GM18870 (cell line): Measurements from ENCODE around the gene TMEM109.
A peak's percentile ranks its signal among the peaks of the same experiment; 100 is the strongest.

ENCODE experiments used
- ATAC-seq: cut with Tn5 transposase; IDR thresholded peaks from one replicate; pipeline ENCODE4 v1.9.1; 2021; ENCODE audit warnings: moderate library complexity; ENCODE audit not compliant: unreplicated experiment

TMEM109 gene

DNA sequence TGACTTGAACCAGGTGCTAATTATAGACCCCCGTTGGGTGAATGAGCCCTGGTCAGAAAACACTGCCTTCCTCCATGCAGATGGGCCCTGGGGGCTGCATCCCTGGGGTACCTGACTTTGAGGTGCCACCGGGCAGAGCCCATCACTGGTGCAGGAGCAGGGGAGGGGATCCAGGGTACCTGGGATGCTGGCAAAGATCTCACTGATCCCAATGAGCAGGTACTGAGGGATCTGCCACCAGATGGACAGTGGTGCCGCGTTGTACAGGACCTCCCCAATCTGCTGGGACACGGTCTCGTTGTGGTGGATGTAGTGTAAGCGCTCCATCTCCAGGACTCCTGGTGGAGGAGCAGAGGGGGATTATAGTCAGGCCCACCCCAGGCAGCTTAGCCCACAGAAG, 25.3 kb downstream of the TMEM109 start:
- no peak for ATAC-seq

DNA sequence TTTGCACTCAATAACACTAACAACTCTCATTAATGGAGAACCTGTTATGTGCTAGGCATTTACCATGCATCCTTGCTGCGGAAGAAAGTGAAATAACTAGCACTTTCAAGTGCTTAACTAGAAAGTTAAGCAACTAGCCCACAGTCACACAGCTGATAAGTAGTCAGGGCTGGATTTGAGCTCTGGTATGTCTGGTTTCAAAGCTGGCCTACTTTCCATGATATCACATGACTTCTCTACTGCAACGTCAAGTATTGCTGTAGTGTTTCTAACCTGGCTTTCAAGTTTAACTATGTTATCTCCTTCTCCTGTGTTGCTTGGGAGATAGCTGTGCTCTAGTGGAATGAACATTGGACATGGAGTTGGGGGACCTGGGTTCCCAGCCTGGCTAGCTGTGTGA, 25.9 kb downstream of the TMEM109 start:
- no peak for ATAC-seq

DNA sequence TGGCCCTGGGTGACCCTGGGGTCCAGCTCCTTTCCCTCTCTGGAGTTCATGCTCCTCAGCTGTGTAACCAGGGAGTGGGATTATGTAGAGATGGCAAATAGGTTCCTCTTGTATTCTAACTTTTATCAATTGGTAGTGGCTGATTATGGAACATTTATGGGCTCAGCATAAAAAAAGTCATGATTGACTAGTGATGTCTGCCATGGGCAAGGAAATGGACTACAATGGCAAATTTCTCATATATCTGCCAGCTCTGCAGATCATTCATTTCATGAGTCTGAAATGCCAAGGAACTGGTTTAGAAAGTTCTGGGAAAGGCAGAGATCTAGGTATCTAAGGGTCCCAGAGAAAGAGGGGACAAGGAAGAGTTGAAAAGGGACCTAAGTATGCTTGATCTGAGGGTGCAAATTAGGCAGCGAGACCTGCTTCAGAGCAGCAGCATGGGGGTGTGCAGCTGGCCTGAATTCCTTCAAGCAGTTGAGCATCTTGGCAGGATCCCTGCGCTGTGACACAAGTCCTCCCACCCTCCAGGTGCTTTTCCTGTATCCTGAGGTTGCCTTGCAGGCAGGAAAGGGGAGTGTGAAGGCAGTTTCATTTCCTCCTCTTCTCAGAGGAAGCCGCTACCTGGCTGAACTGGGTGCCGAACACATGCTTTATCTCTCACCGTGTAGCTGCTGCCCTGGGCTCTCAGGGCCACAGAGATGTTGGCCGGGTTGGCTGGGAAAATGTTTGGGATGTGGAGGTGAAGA, 27.6 kb downstream of the TMEM109 start:
- no peak for ATAC-seq

DNA sequence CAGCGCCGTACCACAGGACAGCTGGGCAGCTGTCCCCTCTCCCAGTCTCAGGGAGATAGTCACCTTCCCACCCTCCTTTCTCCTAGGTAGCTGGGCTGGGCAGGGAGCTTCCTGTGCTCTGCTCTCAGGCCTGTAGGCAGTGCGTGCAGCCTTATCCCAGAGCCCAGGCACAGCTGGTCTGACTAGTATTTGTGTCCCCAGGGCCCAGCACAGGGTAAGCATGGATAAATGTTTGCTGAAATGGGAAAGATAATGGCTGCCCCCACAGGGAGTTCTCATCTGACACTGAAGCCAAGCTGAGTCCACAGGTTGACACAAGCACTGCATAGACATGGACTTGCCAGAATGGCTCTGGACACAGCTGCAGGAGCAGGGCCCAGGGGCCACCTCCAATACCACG, 28.3 kb downstream of the TMEM109 start:
- ATAC-seq = no peak

DNA sequence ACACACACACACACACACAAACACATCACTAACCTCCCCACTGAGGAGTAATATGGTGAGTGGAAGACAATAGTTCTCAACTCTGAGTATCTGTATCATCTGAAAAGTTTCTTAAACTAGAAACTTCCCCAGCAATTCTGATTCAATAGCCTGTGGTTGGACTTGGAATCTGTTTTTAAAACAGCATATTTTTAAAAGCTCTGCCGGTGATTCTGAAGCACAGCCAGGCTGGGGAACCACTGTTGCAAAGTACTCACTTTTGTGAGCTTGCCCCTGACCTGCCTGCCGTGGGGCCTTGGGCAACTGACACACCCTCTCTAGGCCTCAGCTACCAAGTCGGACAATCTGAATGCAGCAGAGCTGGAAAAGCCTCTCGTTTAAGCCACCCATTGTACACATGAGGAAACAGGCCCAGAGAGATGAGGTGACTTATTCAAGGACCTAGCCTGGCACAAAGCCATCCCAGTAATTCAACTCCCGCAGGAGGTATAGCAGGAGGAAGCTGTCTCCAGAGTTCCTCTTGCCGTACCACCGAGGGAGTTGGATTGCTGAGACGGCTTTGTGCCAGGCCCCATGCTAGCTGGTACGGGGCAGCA, 29.1 kb downstream of the TMEM109 start:
- ATAC-seq = no peak

DNA sequence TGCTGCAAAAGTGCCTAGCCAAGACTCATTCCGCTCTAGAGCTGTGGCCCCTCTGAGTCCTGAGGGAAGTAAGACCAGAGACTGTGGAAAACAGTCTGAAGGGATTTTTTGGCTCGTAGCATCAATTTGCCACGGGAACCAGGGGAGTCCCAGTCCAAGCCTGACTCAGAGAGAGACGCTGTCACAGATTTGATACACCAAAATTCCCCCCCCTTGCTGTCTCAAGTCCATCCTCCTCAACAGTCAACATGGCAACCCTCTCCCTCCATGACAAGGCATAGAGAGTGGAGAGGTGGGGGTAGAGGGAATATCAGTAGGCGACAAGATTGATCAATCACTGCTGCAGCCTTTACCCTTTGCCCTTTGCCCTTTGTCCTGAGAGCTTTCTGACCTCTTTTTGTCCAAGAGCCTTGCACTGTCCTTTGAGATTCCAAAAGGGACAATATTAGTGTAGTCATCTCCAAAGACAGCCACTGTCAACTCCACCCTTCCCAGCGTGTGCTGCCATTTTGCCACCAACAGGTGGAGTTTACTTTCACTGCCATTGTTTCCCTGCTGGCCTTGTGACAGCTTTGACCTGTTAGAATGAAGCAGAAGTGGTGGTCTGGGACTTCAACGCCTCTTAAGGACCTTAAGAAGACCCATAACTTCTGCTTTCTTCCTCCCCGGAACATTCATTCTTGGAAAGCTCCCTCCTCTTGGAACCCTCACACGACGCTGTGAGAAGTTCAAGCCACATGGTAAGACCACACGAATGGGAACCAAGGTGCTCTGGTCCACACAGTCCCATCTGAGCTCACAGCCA, 30.7 kb downstream of the TMEM109 start:
- ATAC-seq = no peak

DNA sequence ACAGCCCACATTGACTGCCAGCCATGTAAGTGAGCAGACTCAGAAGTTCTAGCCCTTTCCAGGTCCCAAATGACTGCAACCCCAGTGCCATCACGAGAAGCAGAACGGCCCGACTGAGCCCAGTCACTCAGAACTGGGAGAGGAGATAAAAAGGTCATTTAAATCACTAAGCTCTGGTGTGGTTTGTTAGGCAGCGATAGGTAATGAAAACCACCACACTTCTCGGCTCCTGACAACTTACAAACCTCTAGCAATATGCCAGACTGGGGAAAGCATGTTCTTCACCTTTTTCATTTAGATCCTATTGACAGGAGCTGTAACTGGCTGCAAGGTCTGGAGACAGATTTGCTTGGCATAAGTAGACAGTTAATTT, 31.3 kb downstream of the TMEM109 start:
- no peak for ATAC-seq

DNA sequence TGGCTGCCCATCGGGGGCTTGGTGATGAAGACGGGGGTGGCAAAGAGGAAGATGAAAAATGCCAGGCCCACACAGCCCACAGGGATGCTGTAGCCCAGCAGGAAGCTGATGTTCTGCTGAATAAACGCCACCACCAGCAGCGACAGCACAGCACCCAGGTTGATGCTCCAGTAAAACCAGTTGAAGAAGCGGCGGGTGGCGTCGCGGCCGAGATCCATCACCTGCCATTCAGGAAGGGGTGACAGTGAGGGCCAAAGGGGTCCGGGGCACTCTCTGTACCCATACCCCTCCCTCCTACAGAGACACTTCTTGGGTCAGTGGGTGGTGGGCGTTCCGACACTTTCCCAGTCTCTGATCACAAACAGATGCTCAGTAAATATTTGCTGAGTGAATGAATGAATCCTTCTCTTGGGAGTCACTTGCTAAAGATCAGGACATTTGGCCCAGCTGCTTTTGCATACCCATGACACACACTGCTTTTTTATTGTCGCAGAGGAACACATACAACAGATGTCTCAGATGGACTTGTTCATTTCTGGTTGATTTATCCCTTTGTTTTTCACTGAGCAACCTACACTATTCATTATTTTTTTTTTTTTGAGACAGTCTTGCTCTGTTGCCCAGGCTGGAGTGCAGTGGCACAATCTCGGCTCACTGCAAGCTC, 32.8 kb downstream of the TMEM109 start:
- ATAC-seq = no peak

DNA sequence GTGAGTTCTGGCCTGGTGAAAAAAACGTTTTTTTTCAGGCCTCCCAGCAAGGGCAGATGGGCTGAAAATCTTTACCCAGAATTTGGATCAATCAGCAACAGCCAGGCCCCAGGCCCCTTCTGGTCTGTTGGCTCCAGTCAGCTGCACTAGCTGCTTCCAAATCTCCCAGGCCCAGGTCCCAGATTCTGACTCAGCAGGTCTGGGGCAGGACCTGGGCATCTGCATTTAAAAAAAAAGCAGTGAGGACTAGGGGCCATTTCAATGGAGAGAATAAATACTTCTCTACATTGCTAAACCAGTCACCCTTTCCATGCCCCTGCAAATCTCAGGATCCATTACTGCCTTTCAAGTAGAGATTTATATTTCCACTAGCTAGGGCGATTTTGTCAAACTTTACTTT, 33.7 kb downstream of the TMEM109 start:
- ATAC-seq = no peak

DNA sequence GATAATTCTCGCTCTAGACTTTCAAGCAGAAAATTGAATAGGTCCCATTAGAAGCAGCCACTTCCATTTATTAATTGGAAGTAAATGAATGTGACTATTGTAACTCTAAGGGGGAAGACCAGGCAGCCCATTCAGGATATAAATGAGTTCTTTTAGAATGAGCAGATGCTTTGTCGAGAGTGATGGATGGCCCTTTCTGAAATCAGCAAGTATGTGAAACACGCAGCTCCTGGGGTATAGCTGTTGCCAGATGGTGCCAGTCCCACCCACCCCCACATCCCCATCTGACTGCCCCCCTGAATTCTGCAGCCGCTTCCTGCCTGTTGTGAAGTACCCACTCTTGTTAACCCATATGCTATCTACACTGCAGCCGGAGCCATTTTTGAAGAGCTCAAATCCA, 34.3 kb downstream of the TMEM109 start:
- no peak for ATAC-seq

DNA sequence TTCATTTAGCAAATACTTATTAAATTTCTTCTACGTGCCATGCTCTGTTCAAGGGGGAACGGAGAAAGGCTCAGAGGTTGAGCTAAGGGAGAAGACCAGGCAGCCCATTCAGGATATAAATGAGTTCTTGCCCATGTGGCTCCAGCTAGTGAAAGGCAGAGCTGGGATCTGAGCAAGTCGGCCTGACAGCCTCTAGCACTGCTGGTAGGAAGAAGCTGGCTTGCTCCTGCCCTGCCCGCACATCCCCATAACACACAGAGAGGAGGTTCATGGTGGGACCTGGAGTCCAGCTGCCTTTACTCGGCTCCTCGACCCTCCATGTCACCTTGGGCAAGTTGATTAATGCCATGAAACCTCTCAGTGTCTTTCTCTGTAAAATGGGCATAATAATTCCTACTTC, 36.1 kb downstream of the TMEM109 start:
- no peak for ATAC-seq

DNA sequence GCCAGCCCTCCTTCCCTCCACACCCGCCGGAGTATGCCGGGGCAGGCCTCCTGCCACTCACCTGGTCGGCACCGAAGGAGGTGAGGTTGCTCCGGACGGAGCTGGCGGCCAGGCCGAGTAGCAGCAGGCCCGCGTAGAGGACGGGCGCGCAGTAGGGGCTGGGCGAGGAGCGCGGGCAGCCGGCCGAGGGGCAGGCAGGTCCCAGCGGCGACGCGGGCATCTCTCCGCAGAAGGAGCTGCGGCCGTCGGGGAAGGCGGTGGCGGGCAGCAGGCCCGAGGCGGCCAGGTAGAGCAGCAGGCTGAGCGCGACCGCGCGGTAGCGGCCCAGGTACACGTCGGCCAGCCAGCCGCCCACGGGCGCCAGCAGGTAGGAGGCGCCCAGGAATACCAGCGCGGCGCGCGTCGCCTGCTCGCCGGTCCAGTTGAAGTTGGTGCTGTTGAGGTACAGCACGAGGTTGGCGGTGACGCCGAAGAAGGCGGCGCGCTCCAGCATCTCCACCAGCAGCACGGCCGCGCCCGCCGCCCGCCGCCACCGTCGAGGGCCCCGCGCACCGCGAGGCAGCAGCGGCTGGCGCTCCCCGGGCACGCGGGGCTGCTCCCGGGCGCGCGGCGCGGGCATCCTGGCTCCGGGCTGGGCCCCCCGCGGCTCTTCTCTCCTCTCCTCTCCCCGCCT, 37.1 kb downstream of the TMEM109 start:
- no peak for ATAC-seq

DNA sequence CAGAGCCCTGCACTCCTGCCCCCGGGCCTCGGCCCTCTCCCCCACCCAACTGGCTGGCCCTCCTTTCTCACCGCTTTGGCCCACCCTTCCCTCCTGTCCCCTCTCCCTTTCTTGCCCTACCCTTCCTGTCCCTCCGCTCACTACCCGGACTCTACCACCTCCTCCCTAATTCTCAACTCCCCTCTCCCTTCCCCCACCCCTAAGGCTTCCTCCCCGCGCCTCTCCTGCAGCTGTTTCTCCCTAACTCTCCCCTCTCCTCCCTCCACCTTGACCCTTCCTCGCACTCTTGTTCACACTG, 37.6 kb downstream of the TMEM109 start:
- no peak for ATAC-seq

DNA sequence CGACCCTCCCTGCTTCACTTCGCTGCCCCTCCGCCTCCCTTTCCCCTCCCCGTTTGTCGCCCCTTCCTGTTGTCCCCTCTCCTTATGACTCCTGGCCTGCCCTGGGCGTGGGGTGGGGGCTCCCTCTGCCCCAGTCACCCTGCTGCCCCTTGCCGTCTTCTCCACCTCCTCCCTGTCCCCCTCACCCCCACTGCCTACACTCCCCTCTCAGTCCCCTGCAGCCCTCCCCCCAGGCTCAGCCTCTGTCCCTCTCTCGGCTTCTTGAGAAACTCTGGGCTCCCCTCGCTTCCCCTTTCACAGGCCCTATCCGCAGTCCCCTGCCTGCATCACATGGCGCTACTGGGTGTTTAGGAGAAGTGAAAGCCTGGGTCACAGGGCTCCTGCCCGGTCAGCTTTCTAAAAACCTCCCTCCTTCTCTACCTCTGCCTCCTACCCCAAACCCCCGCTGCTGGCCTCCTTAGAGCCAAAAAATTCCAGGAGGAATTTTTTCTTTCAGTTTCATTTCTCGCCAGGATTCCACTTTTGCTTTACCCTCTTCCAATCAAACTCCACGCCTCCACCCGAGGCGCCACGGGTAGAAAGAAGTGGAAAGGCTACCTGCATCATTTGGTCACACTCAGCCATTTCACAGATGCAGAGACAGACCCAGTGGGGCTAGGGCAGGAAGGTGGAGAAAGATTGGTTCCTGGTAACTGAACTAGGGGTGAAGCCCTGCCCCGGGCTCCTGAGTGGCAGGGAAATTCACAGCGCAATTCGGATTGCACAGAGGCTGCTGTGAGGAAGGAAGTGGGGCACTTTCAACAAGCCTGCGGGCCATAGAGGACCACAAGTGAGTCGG, 38.2 kb downstream of the TMEM109 start, which contains the start of gene SLC15A3:
SLC15A3 (minus strand) TSS at position 273 of the 838 bp plus-strand sequence. CDS start 625 bp downstream, outside the sequence.
- ATAC-seq = peak; percentile 64

DNA sequence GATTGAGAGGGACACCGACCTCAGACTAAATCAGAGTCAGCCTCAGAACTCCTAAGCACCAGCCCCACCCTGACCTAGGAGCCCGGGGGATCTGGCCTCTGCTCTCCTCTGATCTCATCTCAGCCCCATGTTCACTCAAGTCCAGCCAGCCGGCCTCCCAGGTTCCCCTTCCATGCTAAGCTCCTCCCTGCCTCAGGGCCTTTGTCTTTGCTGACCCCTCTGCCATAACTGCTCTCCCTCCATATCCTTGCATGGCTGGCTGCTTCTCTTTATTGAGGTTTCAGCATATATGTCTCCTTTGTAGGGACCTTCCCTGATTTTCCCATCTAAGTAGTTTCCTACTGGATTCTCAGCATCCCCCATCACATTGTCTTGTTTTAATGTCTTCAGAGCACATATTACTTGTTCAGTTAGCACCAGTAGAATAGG, 38.8 kb downstream of the TMEM109 start:
- no peak for ATAC-seq

DNA sequence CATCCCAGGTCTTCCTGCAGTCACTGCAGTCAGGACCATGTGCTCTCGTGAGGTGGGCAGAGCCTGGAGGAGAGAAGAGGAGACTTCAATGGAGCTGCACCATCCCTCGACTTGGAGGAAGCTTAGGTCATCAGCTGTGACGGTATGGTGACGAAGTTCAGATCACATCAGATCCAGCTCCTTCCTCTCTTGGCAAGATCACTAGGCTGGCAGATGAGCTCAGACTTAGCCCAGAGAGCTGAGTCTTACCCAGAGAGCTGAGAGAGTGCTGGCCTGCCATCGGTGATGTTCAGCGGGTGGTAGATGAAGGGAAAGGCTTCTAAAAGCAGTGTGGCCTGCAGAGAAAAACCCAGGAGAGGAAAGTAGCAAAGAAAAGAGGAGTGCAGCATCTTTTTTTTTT, 39.8 kb downstream of the TMEM109 start:
- ATAC-seq = no peak

DNA sequence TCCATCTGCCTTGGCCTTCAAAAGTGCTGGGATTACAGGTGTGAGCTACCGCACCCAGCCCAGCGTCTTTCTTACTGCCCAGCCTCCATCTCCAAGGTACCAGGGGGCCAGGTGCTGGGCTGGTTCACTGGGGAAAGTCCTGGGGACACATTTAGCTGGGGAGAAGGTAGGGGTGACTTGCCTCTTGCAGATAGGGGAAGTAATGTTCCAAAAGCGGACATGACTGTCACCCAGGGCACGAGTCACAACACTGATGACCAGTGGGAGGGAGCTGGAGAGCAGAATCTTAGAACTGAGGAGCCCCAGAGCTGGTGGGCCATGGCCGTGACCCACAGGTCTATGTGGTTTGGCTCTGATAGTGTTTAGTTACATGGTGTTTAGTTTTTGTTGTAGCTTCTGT, 40.5 kb downstream of the TMEM109 start:
- ATAC-seq = no peak

DNA sequence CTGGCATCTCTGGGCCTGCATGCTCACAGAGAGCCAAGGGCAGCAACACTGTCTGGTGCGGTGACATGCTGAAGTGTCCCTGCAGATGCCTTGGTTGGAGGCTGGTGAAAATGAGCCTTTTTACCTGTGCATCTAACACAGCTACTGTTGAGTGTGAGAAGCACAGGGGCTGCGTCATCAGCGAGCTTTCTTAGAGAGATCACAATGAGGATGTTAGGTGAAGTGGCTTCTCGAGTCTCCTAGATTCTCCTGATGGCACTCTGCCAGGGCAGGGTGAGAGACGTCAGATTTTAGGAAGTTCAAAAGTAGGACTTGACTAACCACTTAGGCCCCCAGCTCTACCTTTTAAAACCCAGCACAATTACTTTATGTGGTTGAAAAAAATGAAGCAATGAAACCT, 41.6 kb downstream of the TMEM109 start:
- no peak for ATAC-seq

DNA sequence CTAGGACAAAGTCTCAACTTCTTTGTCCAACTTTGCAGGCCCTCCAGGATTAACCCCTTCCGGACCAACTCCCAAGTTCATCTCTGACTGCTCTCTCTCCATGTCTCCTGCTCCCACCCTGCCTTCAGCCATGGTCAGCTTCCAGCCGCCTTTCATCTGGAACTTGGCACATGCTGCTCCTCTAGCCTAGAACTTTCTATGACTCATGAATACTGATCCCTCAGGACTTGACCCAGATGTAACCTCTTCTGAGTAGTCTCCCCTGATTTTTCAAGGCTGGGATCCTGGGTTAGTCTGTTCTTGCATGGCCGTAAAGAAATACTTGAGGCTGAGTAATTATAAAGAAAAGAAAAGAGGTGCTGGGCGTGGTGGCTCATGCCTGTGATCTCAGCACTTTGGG, 43.2 kb downstream of the TMEM109 start:
- no peak for ATAC-seq

DNA sequence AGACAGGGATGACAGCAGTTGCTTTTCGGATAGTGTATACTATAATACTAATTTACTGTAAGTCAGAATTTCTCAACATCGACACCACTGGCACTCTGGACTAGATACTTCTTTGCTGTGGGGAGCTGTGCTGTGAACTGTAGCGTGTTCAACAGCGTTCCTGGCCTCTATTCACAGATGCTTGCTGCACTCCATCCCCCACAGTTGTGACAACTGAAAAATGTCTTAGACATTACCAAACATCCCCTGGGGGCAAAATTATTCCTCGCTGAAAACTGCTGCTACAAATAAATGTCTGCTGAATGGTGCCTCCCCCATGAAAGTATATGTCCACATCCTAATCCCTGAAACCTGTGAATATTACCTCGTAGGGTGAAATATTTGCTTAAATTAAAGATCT, 45.5 kb downstream of the TMEM109 start:
- no peak for ATAC-seq
